Fibroblast of skin of left biceps (primary cell): ENCODE data around the gene MYOM3.

Source experiments
- DNase-seq, 2 experiments: peaks; one replicate each; pipeline ENCODE4 v3.0.0-alpha.2; 2013; ENCODE audit warnings: low read depth in 2 of 2

MYOM3 gene

GRCh38 chr1:24114753-24115152 lies 2.8 kb upstream of the MYOM3 start:
- no peak for DNase-seq

GRCh38 chr1:24113641-24114033 lies 1.7 kb upstream of the MYOM3 start:
- no peak for DNase-seq

- DNase-seq = no peak
Observed at GRCh38 chr1:24111262-24111995, 506 bp downstream of the MYOM3 start.

GRCh38 chr1:24110642-24111261 lies 1.2 kb downstream of the MYOM3 start:
- no peak for DNase-seq

GRCh38 chr1:24109686-24110475 lies 2.1 kb downstream of the MYOM3 start:
- no peak for DNase-seq

GRCh38 chr1:24109166-24109483 lies 2.8 kb downstream of the MYOM3 start:
- DNase-seq = no peak

- peak; percentile 23 for DNase-seq
Observed at GRCh38 chr1:24108334-24109165, 3.4 kb downstream of the MYOM3 start.

GRCh38 chr1:24107462-24108138 lies 4.3 kb downstream of the MYOM3 start:
- no peak for DNase-seq

- DNase-seq = no peak
Observed at GRCh38 chr1:24105368-24106160, 6.4 kb downstream of the MYOM3 start.

GRCh38 chr1:24104854-24105253 lies 7.1 kb downstream of the MYOM3 start:
- DNase-seq = no peak

- DNase-seq = no peak
Observed at GRCh38 chr1:24103879-24104278, 8.1 kb downstream of the MYOM3 start.

- DNase-seq = no peak
Observed at GRCh38 chr1:24103408-24103807, 8.5 kb downstream of the MYOM3 start.

- no peak for DNase-seq
Observed at GRCh38 chr1:24102961-24103360, 9.0 kb downstream of the MYOM3 start.

- no peak for DNase-seq
Observed at GRCh38 chr1:24101796-24102586, 9.9 kb downstream of the MYOM3 start.

GRCh38 chr1:24100945-24101737 lies 10.8 kb downstream of the MYOM3 start:
- no peak for DNase-seq

- DNase-seq = no peak
Observed at GRCh38 chr1:24098943-24099638, 12.8 kb downstream of the MYOM3 start.

GRCh38 chr1:24098102-24098501 lies 13.8 kb downstream of the MYOM3 start:
- DNase-seq = no peak

GRCh38 chr1:24097663-24098062 lies 14.3 kb downstream of the MYOM3 start:
- DNase-seq = no peak
